Neuronal stem cell (in vitro differentiated cells): Measurements from ENCODE around the gene HOXA10.
A peak's percentile ranks its signal among the peaks of the same experiment; 100 is the strongest.

Experiments
- DNase-seq: peaks from one replicate; pipeline ENCODE4 v3.0.0-alpha.2; 2013; ENCODE audit warnings: low spot score
- H2AFZ ChIP-seq: one replicate; pipeline ENCODE4 v1.6.1; 2013; ENCODE audit warnings: mild to moderate bottlenecking, low read length, inconsistent platforms
- H2AK5ac ChIP-seq: 2 replicates; pipeline ENCODE4 v1.6.1; 2013; ENCODE audit warnings: low read depth, mild to moderate bottlenecking, inconsistent platforms, low read length, moderate library complexity, mixed read lengths
- H2BK120ac ChIP-seq: 2 replicates; pipeline ENCODE4 v1.6.1; 2013; ENCODE audit warnings: low read depth, mild to moderate bottlenecking, inconsistent platforms, low read length, moderate library complexity, mixed read lengths
- H2BK12ac ChIP-seq: one replicate; pipeline ENCODE4 v1.6.1; 2013; ENCODE audit warnings: low read length, inconsistent platforms
- H2BK15ac ChIP-seq: 2 replicates; pipeline ENCODE4 v1.6.1; 2013; ENCODE audit warnings: mild to moderate bottlenecking, low read length, inconsistent platforms, mixed read lengths
- H2BK5ac ChIP-seq: one replicate; pipeline ENCODE4 v1.6.1; 2013; ENCODE audit warnings: inconsistent platforms, mild to moderate bottlenecking, low read length, moderate library complexity
- H3K14ac ChIP-seq: one replicate; pipeline ENCODE4 v1.6.1; 2013; ENCODE audit warnings: low read length, inconsistent platforms
- H3K18ac ChIP-seq: 2 replicates; pipeline ENCODE4 v1.6.1; 2013; ENCODE audit warnings: low read length, inconsistent platforms
- H3K23ac ChIP-seq: 2 replicates; pipeline ENCODE4 v1.6.1; 2013; ENCODE audit warnings: low read depth, mild to moderate bottlenecking, mixed read lengths, low read length, inconsistent platforms; ENCODE audit not compliant: poor library complexity
- H3K27ac ChIP-seq: replicated peaks from 3 replicates; pipeline ENCODE4 v1.5.1; 2013; ENCODE audit warnings: low read length, inconsistent platforms
- H3K27me3 ChIP-seq, 3 experiments: 2 replicates each; pipeline ENCODE4 v1.6.1; 2013; ENCODE audit warnings: low read length in 3 of 3, mild to moderate bottlenecking in 2 of 3, inconsistent platforms in 1 of 3, low read depth in 1 of 3, mixed read lengths in 1 of 3, moderate library complexity in 1 of 3; ENCODE audit not compliant: control insufficient read depth in 3 of 3, insufficient read depth in 3 of 3
- H3K36me3 ChIP-seq, 2 donors: replicated peaks in 1 of 2; 2 replicates each; pipeline ENCODE4 v1.6.1; 2013; ENCODE audit warnings: low read length in 2 of 2; ENCODE audit not compliant: control insufficient read depth in 2 of 2, insufficient read depth in 2 of 2
- H3K4ac ChIP-seq: 2 replicates; pipeline ENCODE4 v1.6.1; 2013; ENCODE audit warnings: inconsistent platforms, mild to moderate bottlenecking, low read length, moderate library complexity
- H3K4me1 ChIP-seq, 2 donors: 1 replicate in 1 of 2; 2 replicates in 1 of 2; pipeline ENCODE4 v1.6.1; 2013; ENCODE audit warnings: low read length in 2 of 2, low read depth in 1 of 2; ENCODE audit not compliant: control insufficient read depth in 2 of 2, insufficient read depth in 1 of 2
- H3K4me2 ChIP-seq: one replicate; pipeline ENCODE4 v1.6.1; 2013; ENCODE audit warnings: mild to moderate bottlenecking, low read length, inconsistent platforms; ENCODE audit not compliant: insufficient read depth, poor library complexity, severe bottlenecking
- H3K4me3 ChIP-seq, 2 donors: 2 replicates each; pipeline ENCODE4 v1.5.1; 2013; ENCODE audit warnings: low read length in 2 of 2, mild to moderate bottlenecking in 2 of 2, inconsistent platforms in 1 of 2, moderate library complexity in 1 of 2
- H3K79me1 ChIP-seq: one replicate; pipeline ENCODE4 v1.6.1; 2013; ENCODE audit warnings: low read depth, mild to moderate bottlenecking, inconsistent platforms, low read length, moderate library complexity
- H3K9ac ChIP-seq: one replicate; pipeline ENCODE4 v1.6.1; 2013; ENCODE audit warnings: mild to moderate bottlenecking, low read depth, low read length, inconsistent platforms; ENCODE audit not compliant: poor library complexity
- H3K9me3 ChIP-seq, 2 donors: replicated peaks in 1 of 2; 2 replicates each; pipeline versions ENCODE3 to v1.6.1; 2013; ENCODE audit warnings: low read length in 2 of 2, mild to moderate bottlenecking in 2 of 2, inconsistent platforms in 1 of 2, low read depth in 1 of 2, mixed read lengths in 1 of 2, moderate library complexity in 1 of 2; ENCODE audit not compliant: control insufficient read depth in 2 of 2, insufficient read depth in 1 of 2
- H4K8ac ChIP-seq: one replicate; pipeline ENCODE4 v1.6.1; 2013; ENCODE audit warnings: low read depth, mild to moderate bottlenecking, inconsistent platforms, low read length, moderate library complexity
- H4K91ac ChIP-seq: one replicate; pipeline ENCODE4 v1.6.1; 2013; ENCODE audit warnings: low read length, low read depth, mild to moderate bottlenecking, inconsistent platforms; ENCODE audit not compliant: poor library complexity
- WGBS, 2 donors: extraction: QIAGEN DNeasy Blood & Tissue Kit; methylation state at CpG; one replicate each; pipeline ENCODE4 v1.1.7; 2013; ENCODE audit warnings: missing lambda C conversion rate in 2 of 2, mixed read lengths in 1 of 2; ENCODE audit not compliant: insufficient read length in 2 of 2, insufficient replicate concordance in 1 of 2; ENCODE audit errors: extremely low coverage in 2 of 2; 5-methylcytosine and 5-hydroxymethylcytosine counted together

The HOXA10 gene

DNA sequence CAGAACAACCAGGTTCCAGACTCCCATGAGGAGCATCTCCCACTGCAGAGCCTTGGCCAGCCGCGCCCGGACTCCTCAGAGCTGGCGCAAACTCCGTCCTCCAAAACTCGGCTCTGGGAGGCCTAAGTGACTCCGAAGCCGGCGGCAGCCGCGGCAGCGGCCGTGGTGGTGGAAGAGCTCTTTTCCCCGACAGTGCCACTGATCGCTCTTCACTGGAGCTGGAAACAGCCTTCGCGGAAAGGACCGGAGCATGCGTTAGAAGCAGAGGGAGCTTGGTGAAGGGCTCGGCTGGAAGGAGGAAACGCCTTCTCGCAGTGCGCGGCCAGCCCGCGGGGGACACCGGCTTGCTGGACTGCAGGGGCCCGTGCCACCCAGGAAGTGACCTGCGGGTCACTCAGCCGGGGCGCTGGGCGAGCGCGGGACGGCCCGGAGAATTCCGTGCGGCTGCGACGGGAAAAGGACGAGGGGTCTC, 30.8 kb upstream of the HOXA10 start:
- H2AK5ac ChIP-seq, result no peak overlapping the region
- no peak for DNase-seq
- no peak overlapping the region for H3K4ac ChIP-seq
- H4K91ac ChIP-seq, result no peak overlapping the region
- peak overlapping the region; percentile 17 for H3K14ac ChIP-seq
- H3K4me2 ChIP-seq, result no peak overlapping the region
- peak overlapping the region; percentile 76 for H3K18ac ChIP-seq
- no peak overlapping the region for H3K27ac ChIP-seq
- peaks cover 56 to 99% (median 97%) of the 10 kb centered on the region in 3 experiments for H3K27me3 ChIP-seq
- no peak overlapping the region for H4K8ac ChIP-seq
- no peaks in the 10 kb centered on the region for H3K79me1 ChIP-seq
- H2BK12ac ChIP-seq, result no peak overlapping the region
- no peak overlapping the region for H2BK15ac ChIP-seq
- no peak overlapping the region for H2BK120ac ChIP-seq
- peaks cover 0 to 1% of the 10 kb centered on the region in 2 donors for H3K4me1 ChIP-seq
- WGBS, 2 donors, result no CpG with 5 or more reads among the region's 41 CpGs
- peak overlapping the region; percentile 71 for H2AFZ ChIP-seq
- H3K9me3 ChIP-seq, result no peaks in the 10 kb centered on the region
- H3K23ac ChIP-seq, result peak overlapping the region; percentile 50
- H2BK5ac ChIP-seq, result no peak overlapping the region
- no peak overlapping the region for H3K9ac ChIP-seq
- no peak overlapping the region for H3K4me3 ChIP-seq
- H3K36me3 ChIP-seq, result no peaks in the 10 kb centered on the region

DNA sequence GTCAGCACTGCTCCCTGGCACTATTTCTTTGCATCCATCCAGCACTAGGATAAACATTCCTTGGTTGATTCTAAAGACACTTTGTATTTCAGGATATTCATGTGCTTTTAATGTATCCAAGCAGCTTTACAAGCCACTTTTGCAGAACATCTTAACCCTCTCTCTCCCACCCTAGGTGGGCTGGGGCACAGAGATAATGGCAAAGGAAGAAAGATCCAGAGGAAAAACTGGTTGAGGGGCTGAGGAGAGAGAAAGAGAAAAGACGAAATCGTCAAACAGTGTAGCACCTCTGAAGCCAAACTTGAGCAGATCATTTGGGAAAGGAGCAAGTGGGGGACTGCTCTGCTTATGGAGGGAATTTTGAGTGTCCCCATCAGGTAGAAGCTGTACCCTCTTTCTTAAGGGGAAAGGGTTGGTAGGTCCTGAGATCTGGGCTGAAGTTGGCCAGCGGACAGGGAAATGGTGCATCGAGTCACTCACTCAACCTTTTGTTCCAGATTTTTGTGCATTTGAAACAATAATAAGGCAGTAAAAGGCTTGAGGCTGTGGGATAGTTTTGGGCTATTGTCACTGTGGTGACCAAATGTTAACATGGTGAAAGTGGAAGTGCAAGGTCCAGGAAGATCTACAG, 30.0 kb upstream of the HOXA10 start:
- no peak overlapping the region for H2BK120ac ChIP-seq
- H3K27me3 ChIP-seq, result peaks cover 61 to 97% (median 94%) of the 10 kb centered on the region in 3 experiments
- H3K4me1 ChIP-seq, result peaks cover 0 to 1% of the 10 kb centered on the region in 2 donors
- no peak overlapping the region for H3K18ac ChIP-seq
- no peak overlapping the region for H3K23ac ChIP-seq
- H3K4ac ChIP-seq, result no peak overlapping the region
- no peaks in the 10 kb centered on the region for H3K36me3 ChIP-seq
- no peak overlapping the region for H2AK5ac ChIP-seq
- H3K27ac ChIP-seq, result no peak overlapping the region
- H3K79me1 ChIP-seq, result no peaks in the 10 kb centered on the region
- H2BK15ac ChIP-seq, result no peak overlapping the region
- H3K9me3 ChIP-seq, result no peaks in the 10 kb centered on the region
- no peak overlapping the region for H2BK12ac ChIP-seq
- no peak overlapping the region for H4K91ac ChIP-seq
- no peak overlapping the region for H3K14ac ChIP-seq
- no CpG with 5 or more reads among the region's 4 CpGs for WGBS, 2 donors
- H3K4me2 ChIP-seq, result no peak overlapping the region
- H3K9ac ChIP-seq, result no peak overlapping the region
- DNase-seq, result no peak
- no peak overlapping the region for H2AFZ ChIP-seq
- H4K8ac ChIP-seq, result no peak overlapping the region
- no peak overlapping the region for H3K4me3 ChIP-seq
- H2BK5ac ChIP-seq, result no peak overlapping the region

DNA sequence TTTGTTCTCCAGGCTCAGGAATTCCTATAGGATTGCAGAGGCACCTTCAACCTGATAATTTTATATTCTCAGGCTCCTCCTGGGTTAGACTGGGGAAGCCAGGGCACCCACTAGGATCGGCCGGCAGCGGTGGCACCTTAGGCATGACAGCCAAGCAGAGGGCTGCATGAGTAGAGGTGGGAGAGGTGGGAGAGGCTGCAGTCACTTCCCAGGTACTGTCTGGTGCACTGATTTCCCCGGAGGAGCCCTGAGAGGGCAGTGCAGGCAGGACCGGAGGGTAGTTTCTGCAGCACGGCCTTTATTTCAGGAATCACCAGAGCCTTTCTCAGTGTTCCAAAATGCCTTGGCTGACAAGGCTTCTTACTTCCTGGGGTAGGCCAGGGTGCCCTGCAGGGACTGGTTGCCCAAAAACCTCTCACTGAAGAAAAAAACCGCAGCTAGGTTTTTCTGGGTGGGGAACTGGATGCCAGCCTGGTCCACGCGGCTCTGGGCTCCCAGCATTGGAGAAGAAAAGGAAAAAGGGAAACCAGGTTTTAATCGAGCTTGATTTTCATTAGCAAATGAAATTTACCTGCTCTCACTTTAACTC, 29.3 kb upstream of the HOXA10 start:
- Histone ChIP-seq H3K4me3 (no peak overlapping the region), H3K27ac (no peak overlapping the region), H3K9me3 (no peaks in the 10 kb centered on the region), H3K4me1 (peaks cover 0 to 1% of the 10 kb centered on the region in 2 donors), H2BK15ac (no peak overlapping the region), H4K8ac (no peak overlapping the region), H3K14ac (no peak overlapping the region), H3K18ac (no peak overlapping the region), H3K23ac (no peak overlapping the region), H3K79me1 (no peaks in the 10 kb centered on the region), H2AFZ (no peak overlapping the region), H2BK5ac (no peak overlapping the region), H2BK12ac (no peak overlapping the region), H3K9ac (no peak overlapping the region), H3K4me2 (no peak overlapping the region), H3K36me3 (no peaks in the 10 kb centered on the region), H4K91ac (no peak overlapping the region), H3K27me3 (peaks cover 67 to 97% (median 94%) of the 10 kb centered on the region in 3 experiments), H3K4ac (no peak overlapping the region), H2BK120ac (no peak overlapping the region), H2AK5ac (no peak overlapping the region)
- DNase-seq, result no peak
- no CpG with 5 or more reads among the region's 10 CpGs for WGBS, 2 donors

DNA sequence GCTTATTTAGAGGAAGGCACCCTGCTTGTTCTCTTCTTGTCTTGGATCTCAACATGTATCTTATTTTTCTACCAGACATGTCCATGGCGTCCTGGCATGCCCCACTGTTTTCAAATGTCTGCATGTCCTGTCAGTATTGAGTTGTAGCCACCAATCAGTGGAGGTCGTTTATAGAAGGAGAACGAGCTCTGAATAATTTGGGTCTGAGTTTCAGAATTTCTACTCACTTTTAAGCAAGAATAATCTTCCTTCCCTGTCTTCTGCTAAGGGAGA, 28.7 kb upstream of the HOXA10 start:
- no peak overlapping the region for H3K4me3 ChIP-seq
- H2AK5ac ChIP-seq, result no peak overlapping the region
- peaks cover 72 to 97% (median 94%) of the 10 kb centered on the region in 3 experiments for H3K27me3 ChIP-seq
- no peaks in the 10 kb centered on the region for H3K79me1 ChIP-seq
- no peak overlapping the region for H2BK15ac ChIP-seq
- no peak overlapping the region for H2BK120ac ChIP-seq
- no peaks in the 10 kb centered on the region for H3K9me3 ChIP-seq
- no peak overlapping the region for H2BK12ac ChIP-seq
- no CpG with 5 or more reads among the region's 3 CpGs for WGBS, 2 donors
- no peak overlapping the region for H3K4me2 ChIP-seq
- DNase-seq, result no peak
- H3K27ac ChIP-seq, result no peak overlapping the region
- no peak overlapping the region for H4K91ac ChIP-seq
- H3K14ac ChIP-seq, result no peak overlapping the region
- no peak overlapping the region for H3K23ac ChIP-seq
- no peak overlapping the region for H3K4ac ChIP-seq
- H2BK5ac ChIP-seq, result no peak overlapping the region
- H3K4me1 ChIP-seq, result peaks cover 0 to 1% of the 10 kb centered on the region in 2 donors
- no peak overlapping the region for H3K9ac ChIP-seq
- H3K36me3 ChIP-seq, result no peaks in the 10 kb centered on the region
- no peak overlapping the region for H4K8ac ChIP-seq
- no peak overlapping the region for H3K18ac ChIP-seq
- no peak overlapping the region for H2AFZ ChIP-seq
